Activated CD4-positive, alpha-beta T cell treated with anti-CD3 and anti-CD28 coated beads for 48 hours (primary cell): ENCODE results near the gene STING1.
A peak's percentile ranks its signal among the peaks of the same experiment; 100 is the strongest.
"Not testable (repeated sequence)": the region's sequence is repeated elsewhere in the genome, so short reads cannot be mapped to it uniquely, and the experiment has no call there.

Experiments used
- DNase-seq: peaks from one replicate; pipeline ENCODE4 v3.0.0-alpha.2; 2020

Gene STING1

DNA sequence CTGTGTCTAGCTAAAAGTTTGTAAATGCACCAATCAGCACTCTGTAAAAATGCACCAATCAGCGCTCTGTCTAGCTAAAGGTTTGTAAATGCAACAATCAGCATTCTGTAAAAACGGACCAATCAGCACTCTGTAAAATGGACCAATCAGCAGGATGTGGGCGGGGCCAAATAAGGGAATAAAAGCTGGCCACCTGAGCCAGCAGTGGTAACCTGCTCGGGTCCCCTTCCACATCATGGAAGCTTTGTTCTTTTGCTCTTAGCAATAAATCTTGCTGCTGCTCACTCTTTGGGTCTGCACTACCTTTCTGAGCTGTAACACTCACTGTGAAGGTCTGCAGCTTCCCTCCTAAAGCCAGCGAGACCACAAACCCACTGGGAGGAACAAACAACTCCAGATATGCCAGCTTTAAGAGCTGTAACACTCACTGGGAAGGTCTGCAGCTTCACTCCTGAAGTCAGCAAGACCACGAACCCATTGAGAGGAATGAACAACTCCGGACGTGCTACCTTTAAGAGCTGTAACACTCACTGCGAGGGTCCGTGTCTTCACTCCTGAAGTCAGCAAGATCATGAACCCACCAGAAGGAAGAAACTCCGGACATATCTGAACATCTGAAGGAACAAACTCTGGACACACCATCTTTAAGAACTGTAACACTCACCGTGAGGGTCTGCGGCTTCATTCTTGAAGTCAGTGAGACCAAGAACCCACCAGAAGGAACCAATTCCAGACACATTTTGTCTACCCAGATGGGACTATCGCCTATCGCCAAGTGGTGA lies 20.7 kb upstream of the STING1 start:
- not testable (repeated sequence) for DNase-seq

DNA sequence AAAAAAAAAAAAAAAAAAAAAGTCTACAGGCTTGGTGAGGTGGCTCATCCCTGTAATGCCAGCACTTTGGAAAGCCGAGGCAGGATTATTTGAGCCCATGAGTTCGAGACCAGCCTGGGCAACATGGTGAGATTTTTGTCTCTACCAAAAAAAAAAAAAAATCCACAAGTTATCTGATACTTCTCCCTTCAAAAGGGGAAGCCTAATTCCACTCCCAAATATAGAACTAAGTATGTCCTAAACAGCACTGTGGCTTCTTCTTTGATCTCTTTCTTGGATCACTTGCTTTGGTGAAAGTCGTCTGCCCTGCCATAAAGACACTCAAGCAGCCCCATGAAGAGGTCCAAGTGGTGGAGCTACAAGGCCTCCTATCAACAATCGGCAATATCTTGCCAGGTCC lies 18.8 kb upstream of the STING1 start:
- no peak for DNase-seq

DNA sequence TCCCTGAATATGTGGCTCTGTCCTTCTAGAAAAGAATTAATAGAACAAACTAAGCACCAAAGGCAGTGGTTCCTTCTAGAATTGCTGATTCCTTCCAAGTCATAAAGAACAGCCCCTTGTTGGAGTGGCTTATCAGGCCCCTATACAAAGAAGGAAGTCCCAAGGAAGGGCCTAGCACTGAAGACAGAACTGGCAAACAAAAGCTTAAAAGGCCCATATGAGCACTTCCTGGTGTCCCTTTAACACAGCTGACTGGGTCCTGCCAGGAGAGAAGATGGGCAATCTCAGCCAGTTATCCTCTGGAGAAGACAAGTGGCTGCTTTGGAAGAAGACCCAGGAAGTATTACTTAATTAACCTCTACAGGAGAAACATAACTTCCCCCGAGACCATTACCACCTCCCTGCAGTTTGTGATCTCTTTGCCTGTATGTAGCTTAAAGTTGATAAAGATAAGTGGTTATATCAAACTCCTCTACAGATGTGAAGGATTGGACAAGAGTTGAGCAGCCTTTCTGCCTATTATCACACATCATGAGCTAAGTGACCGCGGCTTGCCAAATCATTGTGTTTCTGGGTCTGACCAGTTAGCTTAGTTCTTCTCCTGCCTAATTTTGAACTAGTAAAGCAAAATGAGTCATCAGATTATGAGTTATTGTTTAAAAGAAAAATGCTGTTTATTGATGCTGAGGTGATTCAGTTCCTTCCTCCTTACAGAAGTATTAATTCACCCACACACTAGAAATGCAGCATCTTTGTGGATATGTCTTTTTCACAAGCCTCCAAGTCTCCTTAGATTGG lies 13.3 kb upstream of the STING1 start:
- DNase-seq = no peak

DNA sequence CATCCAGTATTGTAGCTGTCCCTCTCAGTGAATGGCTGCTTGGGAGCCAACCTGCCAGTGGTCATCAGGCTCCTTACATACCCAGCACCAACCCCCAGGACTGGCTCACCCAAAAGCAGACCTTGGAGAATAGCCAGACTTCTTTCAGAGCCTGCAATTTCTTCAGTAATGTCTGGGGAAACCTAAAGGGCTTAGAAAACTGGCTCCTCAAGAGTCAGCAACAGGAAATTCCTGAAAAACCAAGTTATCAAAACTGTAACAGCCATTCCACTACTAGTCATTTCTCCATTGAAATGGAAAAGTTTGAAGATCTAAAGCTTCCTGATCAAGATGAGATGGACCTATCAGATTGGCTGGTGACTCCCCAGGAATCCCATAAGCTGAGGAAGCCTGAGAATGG lies 12.3 kb upstream of the STING1 start:
- DNase-seq = no peak

DNA sequence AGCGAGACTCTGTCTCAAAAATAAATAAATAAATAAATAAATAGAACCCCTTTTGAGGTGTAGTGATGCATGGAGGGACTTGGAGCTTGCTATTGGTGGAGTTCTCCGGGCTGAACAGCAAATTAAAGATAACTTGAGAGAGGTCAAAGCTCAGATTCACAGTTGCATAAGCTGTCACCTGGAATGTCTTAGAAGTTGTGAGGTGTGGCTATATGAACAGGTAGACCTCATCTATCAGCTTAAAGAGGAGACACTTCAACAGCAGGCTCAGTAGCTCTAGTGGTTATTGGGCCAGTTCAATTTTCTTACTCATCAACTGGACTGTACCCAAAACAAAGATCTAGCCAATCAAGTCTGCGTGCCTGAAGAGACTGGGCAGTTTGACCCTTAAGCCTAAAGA lies 11.7 kb upstream of the STING1 start:
- DNase-seq = no peak

DNA sequence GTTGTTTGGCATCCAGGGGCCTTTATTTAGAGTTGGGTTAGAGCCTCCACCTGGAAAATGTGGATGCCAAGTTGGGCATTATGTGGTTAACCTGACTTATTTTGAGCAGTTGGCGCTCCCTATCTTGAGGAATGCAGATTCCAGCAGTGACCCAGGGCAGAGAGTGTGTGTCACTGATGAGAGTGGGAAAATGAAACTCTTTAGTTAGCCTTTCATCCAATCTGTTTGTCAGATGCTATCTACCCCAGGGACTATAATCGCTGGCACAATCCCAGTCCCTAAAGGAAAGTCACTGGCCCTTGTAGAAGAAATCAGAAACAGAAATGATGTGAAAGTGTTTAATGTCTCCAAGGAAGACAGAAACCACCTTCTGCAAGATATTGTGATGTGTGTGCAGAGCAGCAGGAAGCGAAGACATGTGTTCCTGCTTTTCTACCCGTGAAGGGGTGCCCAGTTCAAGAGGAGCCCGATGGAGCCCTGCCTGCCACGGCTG lies 10.2 kb upstream of the STING1 start:
- no peak for DNase-seq

DNA sequence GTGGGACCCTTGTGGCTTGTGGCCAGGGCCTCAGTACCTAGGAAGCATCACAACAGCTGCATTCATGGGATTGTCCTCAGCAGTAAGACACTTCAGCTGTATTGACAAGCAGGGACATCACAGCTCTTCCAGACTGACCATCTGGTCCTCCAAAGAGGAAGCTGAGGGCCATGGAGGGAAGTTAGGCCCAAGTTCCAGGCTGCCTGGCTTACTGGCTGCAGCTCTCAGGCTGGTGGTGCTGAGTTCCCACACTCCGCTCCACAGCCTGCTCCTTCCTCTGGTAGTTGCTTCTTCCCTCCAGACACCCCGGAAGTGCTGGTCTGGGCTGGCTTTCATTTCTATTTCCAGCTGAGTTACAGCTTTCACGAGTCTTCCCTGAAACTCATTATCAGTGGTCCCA lies 5.7 kb upstream of the STING1 start:
- DNase-seq = no peak

DNA sequence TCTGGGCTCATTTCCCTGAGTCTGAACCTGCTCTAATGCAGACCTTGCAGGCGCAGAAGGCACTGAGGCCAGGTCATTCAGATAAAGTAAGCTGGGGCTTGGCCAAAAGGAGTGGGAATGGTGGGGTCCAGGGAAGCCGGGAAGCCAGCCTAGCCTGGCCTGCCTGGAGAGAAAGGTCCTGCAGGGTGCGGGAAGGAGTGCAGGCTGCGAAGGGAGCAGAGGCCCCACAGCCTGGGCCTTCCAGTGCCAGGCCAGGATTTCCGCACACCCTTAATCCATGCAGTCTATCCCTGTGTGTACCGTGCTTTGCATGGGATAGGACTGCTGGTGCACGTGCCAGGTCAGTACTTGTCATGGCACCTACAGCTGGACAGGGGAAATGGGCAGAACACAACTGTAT lies 3.6 kb upstream of the STING1 start:
- no peak for DNase-seq

DNA sequence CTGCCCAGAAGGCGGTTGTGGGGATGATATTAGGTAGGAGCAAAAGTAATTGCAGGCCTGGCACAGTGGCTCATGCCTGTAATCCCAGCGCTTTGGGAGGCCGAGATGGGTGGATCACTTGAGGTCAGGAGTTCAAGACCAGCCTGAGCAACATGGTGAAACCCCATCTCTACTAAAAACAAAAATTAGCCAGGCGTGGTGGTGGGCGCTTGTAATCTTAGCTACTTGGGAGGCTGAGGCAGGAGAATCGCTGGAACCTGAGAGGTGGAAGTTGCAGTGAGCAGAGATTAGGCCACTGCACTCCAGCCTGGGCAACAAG lies 291 bp upstream of the STING1 start:
- DNase-seq = not testable (repeated sequence)

DNA sequence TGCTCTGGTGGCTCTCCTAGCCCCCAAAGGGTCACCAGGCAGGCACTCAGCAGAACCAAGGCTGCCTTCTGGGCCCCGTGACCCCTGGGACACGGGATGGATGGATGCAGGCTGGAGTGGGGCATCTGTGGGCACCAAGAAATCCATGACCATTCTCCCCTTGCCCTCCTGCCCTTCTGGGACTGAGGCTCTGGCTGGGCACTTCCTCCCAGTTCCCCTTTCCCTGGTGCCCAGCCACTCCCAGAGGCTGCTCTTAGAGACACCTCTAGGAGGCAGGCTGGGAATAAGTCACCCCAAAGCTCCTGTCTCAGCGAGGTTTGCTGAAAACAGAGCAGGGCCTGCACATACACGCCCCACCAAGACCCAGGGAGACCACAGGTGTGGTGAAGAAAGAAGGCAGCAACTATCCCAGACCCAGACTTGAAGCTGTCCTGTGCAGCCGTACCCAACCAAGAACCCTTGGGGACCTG lies 943 bp downstream of the STING1 start:
- DNase-seq = peak; percentile 34

DNA sequence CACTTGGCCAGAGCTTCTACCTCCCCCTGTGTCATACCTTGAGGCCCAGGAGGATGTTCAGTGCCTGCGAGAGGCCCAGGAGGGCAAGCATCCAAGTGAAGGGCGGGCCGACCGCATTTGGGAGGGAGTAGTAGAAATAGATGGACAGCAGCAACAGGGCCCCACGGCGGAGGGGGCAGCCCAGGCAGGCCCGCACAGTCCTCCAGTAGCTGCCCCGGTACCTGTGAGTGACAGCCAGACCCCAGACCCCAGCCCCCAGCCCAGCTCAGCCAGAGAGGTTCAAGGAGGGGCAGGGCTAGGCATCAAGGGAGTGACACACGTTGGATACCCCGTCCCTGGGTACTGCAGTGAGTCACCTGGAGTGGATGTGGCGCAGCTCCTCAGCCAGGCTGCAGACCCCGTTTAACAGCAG lies 1.4 kb downstream of the STING1 start:
- DNase-seq = peak; percentile 64

DNA sequence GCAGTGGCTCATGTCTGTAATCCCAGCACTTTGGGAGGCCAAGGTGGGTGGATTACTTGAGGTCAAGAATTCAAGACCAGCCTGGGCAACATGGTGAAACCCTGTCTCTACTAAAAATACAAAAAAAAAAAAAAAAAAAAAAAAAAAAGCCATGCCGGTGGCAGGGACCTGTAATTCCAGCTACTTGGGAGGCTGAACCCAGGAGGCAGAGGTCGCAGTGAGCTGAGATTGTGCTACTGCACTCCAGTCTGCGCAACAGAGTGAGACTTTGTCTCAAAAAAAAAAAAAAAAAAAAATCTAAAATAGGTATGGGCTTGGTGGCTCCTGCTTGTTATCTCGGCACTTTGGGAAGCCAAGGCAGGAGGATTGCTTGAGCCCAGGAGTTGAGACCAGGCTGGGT lies 2.8 kb downstream of the STING1 start:
- not testable (repeated sequence) for DNase-seq

DNA sequence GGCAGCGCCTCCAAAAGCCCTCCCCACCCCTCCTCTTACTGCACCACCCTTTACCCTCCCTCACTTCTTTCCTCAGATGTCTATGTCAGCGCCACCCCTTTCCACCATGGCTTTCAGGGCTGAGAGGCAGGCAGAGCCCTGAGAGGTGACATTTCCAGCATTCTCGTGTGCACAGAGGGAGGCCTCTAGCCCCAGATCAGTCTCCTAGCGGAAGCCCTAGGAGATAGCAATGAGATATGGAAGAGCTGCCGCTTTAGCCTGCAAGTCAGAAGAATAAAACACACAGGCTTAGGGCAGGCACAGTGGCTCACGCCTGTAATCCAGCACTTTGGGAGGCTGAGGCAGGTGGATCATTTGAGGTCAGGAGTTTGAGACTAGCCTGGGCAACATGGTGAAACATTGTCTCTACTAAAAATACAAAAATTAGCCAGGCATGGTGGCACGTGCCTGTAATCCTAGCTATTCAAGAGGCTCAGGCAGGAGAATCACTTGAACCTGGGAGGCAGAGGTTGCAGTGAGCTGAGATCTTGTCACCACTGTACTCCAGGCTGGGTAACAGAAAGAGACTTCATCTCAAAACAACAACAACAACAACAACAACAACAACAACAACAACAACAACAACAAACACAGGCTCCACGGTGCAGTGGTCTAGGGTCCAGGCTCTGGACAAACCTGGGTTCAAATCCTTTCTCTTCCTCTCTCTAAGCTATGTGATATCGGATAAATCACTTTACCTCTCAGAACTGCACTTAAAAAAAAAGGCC lies 3.7 kb downstream of the STING1 start:
- DNase-seq = not testable (repeated sequence)

DNA sequence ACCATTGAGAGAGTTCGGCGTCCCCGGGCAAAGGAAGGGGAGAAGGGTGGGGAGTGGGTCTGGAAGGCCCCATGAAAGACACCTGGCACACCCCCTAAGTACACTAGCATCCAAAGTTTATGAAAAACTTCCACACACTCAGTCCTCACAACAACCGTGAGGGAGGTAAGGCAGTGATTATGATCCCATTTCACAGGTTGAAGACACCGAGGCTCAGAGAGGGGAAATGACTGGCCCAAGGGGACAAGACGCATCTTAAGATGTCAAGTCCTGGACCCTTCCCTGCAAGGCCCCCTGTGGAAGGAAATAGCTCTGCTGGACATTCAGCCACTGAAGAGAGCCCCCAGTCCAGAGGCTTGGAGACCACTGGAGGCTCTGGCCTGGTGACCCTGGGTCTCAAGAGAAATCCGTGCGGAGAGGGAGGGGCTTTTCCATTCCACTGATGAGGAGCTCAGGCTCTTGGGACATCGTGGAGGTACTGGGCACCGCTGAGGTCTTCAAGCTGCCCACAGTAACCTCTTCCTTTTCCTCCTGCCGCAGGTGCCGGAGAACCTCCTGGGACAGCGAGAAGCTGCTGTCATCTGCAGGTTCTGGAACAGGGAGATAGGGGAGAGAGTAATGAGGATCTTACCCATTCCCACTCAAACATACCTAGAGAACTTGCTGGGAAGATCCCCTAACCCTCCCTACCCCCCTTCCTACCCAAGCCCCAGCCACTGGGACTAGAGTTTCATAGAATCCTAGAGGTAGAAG lies 6.5 kb downstream of the STING1 start:
- no peak for DNase-seq

DNA sequence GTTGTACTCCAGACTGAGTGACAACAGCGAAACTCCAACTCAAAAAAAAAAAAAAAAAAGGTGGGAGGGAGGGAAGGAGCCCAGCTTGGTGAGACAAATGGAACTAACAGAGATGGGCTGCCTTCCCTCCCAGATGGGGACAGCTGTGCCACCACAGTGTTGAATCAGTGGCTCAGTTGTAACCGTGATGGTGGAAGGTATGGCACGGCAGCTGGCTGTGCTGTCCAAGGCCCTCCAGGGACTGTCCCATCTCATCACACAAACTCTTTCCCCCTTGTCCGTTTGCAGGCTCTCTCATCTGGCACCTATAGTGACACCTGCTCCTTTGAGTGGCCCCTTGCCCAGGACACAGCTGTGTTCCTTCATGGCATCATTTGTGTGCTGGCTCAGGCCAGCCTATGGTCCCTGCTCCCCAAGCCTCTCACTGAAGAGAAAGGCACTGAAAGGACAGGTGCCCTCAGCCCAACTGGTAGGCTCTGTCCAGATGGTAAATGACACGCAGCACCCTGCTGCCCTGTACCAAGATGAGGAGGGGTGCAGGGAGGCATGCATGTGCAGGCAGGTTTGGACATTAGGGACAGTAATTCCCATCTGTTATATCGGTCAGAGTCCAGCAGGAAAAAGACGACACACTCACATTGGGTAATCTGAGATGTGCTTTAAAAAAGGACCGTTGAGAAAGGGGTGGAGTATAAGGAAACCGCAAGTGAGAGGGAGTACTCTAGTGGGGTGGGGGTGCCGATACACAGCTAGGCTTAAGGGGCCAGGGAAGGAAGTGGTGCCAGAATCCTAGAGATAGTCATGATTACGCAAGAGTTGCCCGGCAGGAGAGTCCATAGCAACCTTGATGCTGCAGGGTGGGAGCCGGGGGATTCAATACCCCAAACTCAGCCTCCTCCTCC lies 7.4 kb downstream of the STING1 start:
- DNase-seq = no peak

DNA sequence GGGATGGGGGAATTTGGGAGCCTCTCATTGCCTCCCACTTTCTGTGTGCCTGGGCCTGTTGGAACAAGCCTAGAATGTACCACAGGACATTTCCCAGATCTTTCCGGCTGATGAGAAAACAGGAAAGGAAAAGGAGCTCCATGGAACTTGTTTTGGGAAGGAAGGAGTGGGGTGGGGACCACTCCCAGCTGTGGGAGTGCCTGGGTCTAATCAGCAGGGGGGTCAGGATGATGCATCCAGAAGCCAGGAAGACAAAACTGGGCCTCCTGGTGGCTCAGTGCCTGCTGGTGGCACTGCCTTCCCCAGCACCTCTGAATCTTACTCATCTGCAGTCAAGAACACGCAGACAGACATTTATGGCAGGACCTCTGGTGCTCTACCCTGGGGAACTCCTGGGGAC lies 9.0 kb downstream of the STING1 start:
- DNase-seq = no peak

DNA sequence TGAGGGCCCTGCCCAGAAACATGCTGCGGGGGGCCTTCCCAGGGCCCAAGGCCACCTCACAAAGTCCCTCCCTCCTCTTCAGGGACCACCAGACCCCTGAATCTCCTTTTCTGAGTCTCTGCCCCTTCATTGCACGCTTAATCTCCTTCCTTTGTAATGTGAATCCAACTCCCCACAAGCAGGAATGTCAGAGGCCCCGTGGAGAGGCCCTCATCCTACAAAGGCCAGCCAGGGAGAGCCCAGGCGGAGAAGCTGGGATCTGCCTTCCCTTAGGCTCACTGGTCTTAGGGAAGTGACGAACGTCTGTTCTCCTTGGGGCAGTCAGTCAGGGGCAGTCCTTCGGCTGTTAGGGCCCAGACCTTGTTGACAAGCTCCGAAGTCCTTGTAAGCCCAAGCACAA lies 9.5 kb downstream of the STING1 start:
- no peak for DNase-seq

DNA sequence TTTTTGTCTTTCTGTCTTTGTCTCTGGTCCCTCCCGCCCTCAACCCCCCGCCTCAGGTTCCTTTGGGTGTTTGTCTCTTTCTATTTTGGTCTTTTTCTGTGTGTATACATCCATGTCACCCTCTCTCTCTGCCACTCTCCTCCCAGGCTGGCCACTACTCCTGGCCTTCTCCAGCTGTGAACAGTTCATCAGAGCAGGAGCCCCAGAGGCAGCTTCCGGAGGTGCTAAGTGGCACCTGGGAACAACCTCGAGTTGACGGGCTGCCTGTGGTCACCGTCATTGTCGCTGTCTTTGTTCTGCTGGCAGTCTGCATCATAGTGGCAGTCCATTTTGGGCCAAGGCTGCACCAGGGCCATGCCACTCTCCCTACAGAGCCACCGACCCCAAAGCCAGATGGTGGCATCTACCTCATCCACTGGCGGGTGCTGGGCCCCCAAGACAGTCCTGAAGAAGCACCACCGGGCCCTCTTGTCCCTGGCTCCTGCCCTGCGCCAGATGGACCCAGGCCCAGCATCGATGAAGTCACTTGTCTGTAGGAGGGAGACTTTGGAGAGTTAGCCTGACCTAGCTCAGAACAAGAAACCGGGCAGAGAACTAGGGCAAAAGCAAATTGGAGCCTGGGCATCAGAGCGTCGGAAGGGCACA lies 10.1 kb downstream of the STING1 start:
- no peak for DNase-seq

DNA sequence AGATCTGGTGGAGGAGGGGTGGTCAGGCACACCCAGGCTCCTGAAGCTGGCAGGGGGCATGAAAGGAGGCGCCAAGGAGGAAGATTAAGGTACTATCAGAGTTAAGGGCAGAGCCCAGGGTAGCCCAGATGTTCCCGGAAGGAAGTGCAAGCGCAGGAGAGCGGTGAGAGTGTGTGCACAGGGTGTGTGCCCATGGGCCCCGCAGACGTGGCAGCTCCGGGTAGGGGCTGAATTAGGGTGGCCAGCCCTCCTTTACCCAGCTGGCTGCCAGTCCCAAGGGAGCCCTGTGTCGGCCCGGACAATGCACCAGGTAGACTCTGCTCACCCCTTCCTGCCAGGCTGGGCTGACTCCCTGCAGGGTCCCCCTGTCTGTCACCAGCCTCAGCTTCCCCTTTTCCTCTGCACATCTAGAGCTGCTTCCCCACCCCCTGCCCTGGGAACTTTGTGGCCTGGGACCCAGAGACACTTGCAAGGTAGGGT lies 11.7 kb downstream of the STING1 start, which contains the start of gene SMIM33:
Gene SMIM33 (plus strand): TSS at position 184 of the 480 bp plus-strand sequence. CDS start 118 bp downstream, at position 302.
- DNase-seq = peak; percentile 56

DNA sequence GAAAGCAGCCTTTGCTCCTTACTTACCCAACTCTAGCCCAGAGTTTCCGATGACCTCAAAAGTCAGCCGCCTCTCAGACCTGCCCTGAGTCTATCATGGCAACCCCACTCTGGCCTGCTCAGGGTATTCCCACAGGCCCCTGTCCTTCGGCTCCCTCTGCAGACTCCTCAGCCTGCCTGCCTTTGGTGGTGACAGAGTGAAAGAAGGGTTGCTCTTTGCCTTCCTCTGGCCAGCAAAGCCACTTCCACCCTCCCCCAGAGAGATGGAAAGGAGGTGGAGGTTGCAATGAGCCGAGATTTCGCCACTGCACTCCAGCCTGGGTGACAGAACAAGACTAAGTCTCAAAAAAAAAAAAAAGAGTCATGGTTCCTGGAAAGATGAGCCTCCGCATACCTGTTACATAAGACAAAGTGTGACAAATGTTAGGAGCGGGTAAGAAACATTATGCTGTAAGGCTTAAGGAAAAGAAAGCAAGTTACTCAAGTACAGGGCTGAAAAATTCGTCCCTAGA lies 14.1 kb downstream of the STING1 start:
- DNase-seq = peak; percentile 42
